Peyer's patch (tissue), 4 donors: Measurements from ENCODE around the gene SUPT5H. TPM values are rescaled to one million over a fixed set of nuclear protein-coding genes. Genes with fewer than 3 reads are reported as not detected.
A peak's percentile ranks its signal among the peaks of the same experiment; 100 is the strongest.

Experiments
- DNase-seq, 3 donors: peaks; one replicate each; pipeline ENCODE4 v3.0.0-alpha.2; 2017 to 2019
- H3K27ac ChIP-seq, 4 donors: fragments of 200-600 bp; sonication (generic); one replicate each; pipeline ENCODE4 v1.5.1; 2016 to 2019
- H3K27me3 ChIP-seq, 2 donors: fragments of 200-600 bp; sonication (generic); one replicate each; pipeline ENCODE4 v1.5.1; 2019
- H3K36me3 ChIP-seq, 3 donors: fragments of 200-600 bp; sonication (generic); one replicate each; pipeline ENCODE4 v1.5.1; 2016 to 2019
- H3K4me1 ChIP-seq, 4 donors: fragments of 200-600 bp; sonication (generic); one replicate each; pipeline ENCODE4 v1.5.1; 2016 to 2019
- H3K4me3 ChIP-seq, 4 donors: fragments of 200-600 bp; sonication (generic); 1 replicate in 3 of 4; 2 replicates in 1 of 4; pipeline ENCODE4 v1.5.1; 2016 to 2019; ENCODE audit warnings: mild to moderate bottlenecking in 1 of 4
- H3K9me3 ChIP-seq, 4 donors: fragments of 200-600 bp; sonication (generic); one replicate each; pipeline ENCODE4 v1.5.1; 2016 to 2019; ENCODE audit warnings: mild to moderate bottlenecking in 1 of 4
- POLR2A ChIP-seq, 2 donors: fragments of 450-650 bp; IDR thresholded peaks; one replicate each; pipeline ENCODE4 v1.5.1; 2017; ENCODE audit warnings: antibody characterized with exemption in 2 of 2, mild to moderate bottlenecking in 2 of 2, moderate library complexity in 2 of 2
- total RNA-seq, 4 donors: library from RNA; depleted of rRNA; stranded (reverse); fragments of >200 nt; gene quantifications; one replicate each; pipeline ENCODE4 v1.1.0, GENCODE V29; 2016
- TF ChIP-seq, protein P1 (sequence below), 6 experiments: fragments of 450-650 bp in 4 of 6; fragments of 200-600 bp in 2 of 6; sonication (generic) in 1 of 6; IDR thresholded peaks; one replicate each; pipeline ENCODE4 v1.5.1; 2017 to 2019; ENCODE audit warnings: antibody characterized with exemption in 6 of 6, mild to moderate bottlenecking in 3 of 6, moderate library complexity in 1 of 6

SUPT5H gene
- total RNA-seq, 4 donors from 2014 or later = 98.4 to 173 (median 160) TPM

DNA sequence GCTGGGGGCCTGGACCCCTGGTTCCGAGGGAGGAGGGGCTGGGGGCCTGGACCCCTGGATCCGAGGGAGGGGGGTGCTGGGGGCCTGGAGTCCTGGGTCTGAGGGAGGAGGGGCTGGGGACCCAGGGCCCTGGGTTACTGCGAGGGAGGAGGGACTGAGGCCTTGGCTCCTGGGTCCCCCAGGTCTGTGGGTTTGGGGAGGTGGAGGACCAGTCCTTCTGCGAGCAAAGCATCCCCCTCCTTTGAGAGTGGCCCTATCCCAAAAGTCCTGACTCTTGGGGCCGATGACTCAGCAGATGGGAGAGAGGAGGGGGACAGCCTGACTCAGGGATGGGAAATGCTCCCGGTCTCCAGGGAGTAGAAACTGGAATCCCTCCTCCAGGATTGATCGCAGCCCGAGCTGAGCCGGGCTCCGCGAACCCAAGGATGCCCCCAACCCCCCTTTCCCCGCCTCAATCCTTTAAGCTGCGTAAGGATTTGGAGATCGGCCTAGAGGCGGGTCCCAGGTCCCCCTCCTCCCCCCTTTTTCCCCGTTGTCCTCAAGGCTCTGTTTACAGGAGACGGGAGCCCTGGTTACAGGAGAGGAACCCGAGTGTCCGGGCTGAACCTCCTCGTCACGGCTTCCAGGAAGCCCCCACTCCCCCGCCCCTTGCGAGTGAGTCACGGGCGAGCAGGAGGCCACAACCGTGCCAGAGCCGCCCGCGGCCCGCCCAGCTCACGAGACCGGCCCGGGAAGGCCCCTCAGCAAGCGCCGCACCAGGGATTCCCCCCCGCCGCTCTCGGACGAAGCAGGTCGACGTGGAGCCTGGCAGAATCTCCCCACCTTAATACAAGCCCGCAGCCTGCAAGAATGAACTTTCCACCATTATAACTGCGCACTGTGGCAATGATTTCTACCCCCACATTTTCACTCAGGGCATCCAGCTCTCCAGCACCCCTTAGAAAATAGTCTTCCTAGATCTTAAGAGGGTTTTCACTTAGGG, 41.8 kb upstream of the SUPT5H start:
- Histone ChIP-seq H3K27ac (peak overlapping the region; percentile 98 to 100 (median 100)), H3K27me3 (no peaks in the 10 kb centered on the region), H3K4me1 (peaks cover 12 to 58% (median 48%) of the 10 kb centered on the region in 4 donors), H3K9me3 (no peaks in the 10 kb centered on the region), H3K36me3 (peaks cover 0 to 16% (median 4%) of the 10 kb centered on the region in 3 donors), H3K4me3 (peak overlapping the region; percentile 49 to 78 (median 57))
- TF ChIP-seq, protein P1, sequence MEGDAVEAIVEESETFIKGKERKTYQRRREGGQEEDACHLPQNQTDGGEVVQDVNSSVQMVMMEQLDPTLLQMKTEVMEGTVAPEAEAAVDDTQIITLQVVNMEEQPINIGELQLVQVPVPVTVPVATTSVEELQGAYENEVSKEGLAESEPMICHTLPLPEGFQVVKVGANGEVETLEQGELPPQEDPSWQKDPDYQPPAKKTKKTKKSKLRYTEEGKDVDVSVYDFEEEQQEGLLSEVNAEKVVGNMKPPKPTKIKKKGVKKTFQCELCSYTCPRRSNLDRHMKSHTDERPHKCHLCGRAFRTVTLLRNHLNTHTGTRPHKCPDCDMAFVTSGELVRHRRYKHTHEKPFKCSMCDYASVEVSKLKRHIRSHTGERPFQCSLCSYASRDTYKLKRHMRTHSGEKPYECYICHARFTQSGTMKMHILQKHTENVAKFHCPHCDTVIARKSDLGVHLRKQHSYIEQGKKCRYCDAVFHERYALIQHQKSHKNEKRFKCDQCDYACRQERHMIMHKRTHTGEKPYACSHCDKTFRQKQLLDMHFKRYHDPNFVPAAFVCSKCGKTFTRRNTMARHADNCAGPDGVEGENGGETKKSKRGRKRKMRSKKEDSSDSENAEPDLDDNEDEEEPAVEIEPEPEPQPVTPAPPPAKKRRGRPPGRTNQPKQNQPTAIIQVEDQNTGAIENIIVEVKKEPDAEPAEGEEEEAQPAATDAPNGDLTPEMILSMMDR (IDR thresholded peaks at IDR 0.05) = no peak
- peak; percentile 49 to 91 for TF ChIP-seq POLR2A (IDR thresholded peaks at IDR 0.05)
- DNase-seq = peak; percentile 98 to 99 (median 99)

GRCh38 chr19:39405261-39405957, 40.0 kb upstream of the SUPT5H start:
- H3K27ac ChIP-seq = peak overlapping the region; percentile 98 to 100 (median 100)
- peak overlapping the region in 2 of 4 donors; percentile 78 to 96 for H3K4me3 ChIP-seq
- no peak for TF ChIP-seq POLR2A (IDR thresholded peaks at IDR 0.05)
- TF ChIP-seq, protein P1 (IDR thresholded peaks at IDR 0.05) = no peak
- H3K27me3 ChIP-seq = no peaks in the 10 kb centered on the region
- H3K4me1 ChIP-seq = peaks cover 9 to 48% (median 40%) of the 10 kb centered on the region in 4 donors
- no peaks in the 10 kb centered on the region for H3K9me3 ChIP-seq
- H3K36me3 ChIP-seq = peaks cover 0 to 20% (median 4%) of the 10 kb centered on the region in 3 donors
- peak in 1 of 3 donors; percentile 55 for DNase-seq

DNA sequence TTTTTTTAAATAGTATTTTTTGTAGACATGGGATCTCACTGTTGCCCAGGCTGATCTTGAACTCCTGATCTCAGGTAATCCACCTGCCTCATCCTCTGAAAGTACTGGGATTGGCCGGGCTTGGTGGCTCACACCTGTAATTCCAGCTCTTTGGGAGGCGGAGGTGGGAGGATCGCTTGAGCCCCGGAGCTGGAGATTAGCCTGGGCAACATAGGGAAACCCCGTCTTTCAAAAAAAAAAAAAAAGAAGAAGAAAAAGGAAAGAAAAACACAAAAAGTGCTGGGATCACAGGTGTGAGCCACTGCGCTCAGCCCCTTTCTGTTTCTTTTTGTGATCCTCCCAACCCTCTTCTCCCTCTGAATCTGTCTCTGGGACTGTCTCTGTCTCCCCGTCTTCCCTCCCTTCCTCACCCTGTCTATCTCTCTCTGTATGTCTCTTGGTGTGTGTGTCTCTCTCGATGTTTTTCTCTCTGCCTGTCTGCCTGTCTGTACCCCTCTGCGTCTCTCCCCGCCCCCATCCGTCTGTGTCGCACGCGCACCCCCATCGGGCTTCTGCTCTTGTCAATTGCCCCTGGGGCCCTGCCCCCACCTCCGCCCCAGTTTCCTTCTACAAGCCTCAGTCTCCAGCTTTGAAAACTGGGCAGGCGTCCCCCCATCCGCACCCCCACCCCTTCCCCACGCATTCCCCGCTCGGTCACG, 39.3 kb upstream of the SUPT5H start:
- peak in 1 of 2 donors; percentile 49 for TF ChIP-seq POLR2A (IDR thresholded peaks at IDR 0.05)
- TF ChIP-seq, protein P1 (IDR thresholded peaks at IDR 0.05) = no peak
- Histone ChIP-seq H3K4me3 (peak overlapping the region; percentile 78 to 96 (median 92)), H3K9me3 (no peaks in the 10 kb centered on the region), H3K4me1 (peaks cover 5 to 48% (median 38%) of the 10 kb centered on the region in 4 donors), H3K27ac (peak overlapping the region; percentile 98 to 100 (median 100)), H3K36me3 (peaks cover 0 to 20% (median 4%) of the 10 kb centered on the region in 3 donors), H3K27me3 (no peaks in the 10 kb centered on the region)
- peak in 2 of 3 donors; percentile 95 to 96 for DNase-seq

DNA sequence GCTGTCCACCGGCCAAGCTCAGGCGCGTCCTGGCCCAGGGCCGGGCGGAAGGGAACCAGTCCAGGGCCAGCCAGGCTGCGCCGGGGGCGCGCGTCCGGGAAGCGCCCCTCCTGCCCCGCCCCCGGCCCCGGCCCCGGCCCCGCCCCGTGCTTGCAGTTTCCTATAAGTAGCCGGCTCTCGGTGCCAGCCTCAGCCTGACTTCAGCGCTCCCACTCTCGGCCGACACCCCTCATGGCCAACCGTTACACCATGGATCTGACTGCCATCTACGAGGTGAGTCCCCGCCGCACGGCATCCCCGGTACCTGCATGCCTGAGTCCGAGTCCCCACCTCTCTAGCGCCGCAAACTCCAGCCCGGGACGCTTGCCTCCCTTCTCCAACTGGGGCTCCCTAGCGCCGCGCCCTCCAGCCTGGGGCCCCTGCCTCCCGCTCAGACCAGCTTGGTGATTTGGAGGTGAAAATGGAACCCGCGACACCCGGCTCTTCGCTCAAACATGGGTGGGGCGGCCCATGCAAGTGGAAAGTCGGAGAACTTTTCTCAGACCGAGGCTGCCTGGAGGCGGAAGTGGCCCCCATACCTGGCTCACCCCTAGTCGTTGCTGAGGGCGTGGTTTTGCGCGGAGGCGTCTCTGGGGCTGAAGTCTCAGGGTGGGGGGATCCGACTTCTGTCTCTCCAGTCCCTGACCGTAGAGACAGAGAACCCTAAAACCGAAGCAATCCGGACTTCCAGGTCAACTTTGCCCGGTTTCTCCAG, 38.5 kb upstream of the SUPT5H start, which contains the start of gene ZFP36:
Gene ZFP36, plus strand, starts transcription at position 192 of the 754 bp plus-strand sequence. Its CDS starts 58 bp downstream, at position 250.
- peak within 1 kb of the TSS; percentile 78 to 96 (median 92) for H3K4me3 ChIP-seq
- TF ChIP-seq POLR2A (IDR thresholded peaks at IDR 0.05) = peak; percentile 99 to 100
- TF ChIP-seq, protein P1 (IDR thresholded peaks at IDR 0.05) = peak in 2 of 6 experiments; percentile 11 to 12
- H3K9me3 ChIP-seq = no peaks in the 10 kb centered on the region
- H3K27ac ChIP-seq = peak within 1 kb of the TSS; percentile 98 to 100 (median 100)
- peaks cover 1 to 47% (median 36%) of the 10 kb centered on the region in 4 donors for H3K4me1 ChIP-seq
- H3K27me3 ChIP-seq = no peaks in the 10 kb centered on the region
- peak; percentile 95 to 97 (median 96) for DNase-seq
- H3K36me3 ChIP-seq = peaks cover 0 to 20% (median 4%) of the 10 kb centered on the region in 3 donors
